T-cell (primary cell): ENCODE data around the gene PICK1. TPM values are rescaled to one million over a fixed set of nuclear protein-coding genes. Genes with fewer than 3 reads are reported as not detected.
"Not testable (repeated sequence)": the region's sequence is repeated elsewhere in the genome, so short reads cannot be mapped to it uniquely, and the experiment has no call there.

Experiments used
- ATAC-seq, 4 experiments: fragments of 200-7000 bp in 3 of 4; fragments of 150-1000 bp in 1 of 4; cut with Tn5 transposase; replicated peaks in 1 of 4; 1 replicate in 3 of 4; 2 replicates in 1 of 4; pipeline ENCODE4 v1.10.0; 2021; ENCODE audit warnings: moderate library complexity in 3 of 4, mild to moderate bottlenecking in 2 of 4, moderate number of reproducible peaks in 1 of 4
- CTCF ChIA-PET, 2 donors: fragments of 300-600 bp; sonication (Branson Sonifier 250); formaldehyde crosslinking; loops; one replicate each; lab custom pipeline; 2022; ENCODE audit warnings: antibody characterized with exemption in 2 of 2; lab: Charles Lee
- POLR2A ChIA-PET, 2 donors: fragments of 300-600 bp; sonication (Branson Sonifier 250); formaldehyde crosslinking; loops; one replicate each; lab custom pipeline; 2022; ENCODE audit warnings: antibody characterized with exemption in 2 of 2; lab: Charles Lee
- DNase-seq, 35 experiments: peaks; one replicate each; pipeline versions ENCODE4 v3.0.0 to v3.0.0-alpha.2; 2013 to 2023
- H3K27ac ChIP-seq: one replicate; pipeline ENCODE4 v1.5.1; 2013; ENCODE audit warnings: low read length
- H3K27me3 ChIP-seq, 2 experiments: replicated peaks in 1 of 2; 1 replicate in 1 of 2; 2 replicates in 1 of 2; pipeline versions ENCODE4 v1.6.1 to v1.7.0; 2013; ENCODE audit warnings: low read length in 1 of 2, mixed read lengths in 1 of 2; ENCODE audit not compliant: control insufficient read depth in 2 of 2, insufficient read depth in 2 of 2; ENCODE audit errors: extremely low read depth in 1 of 2
- H3K36me3 ChIP-seq, 2 donors: 1 replicate in 1 of 2; 2 replicates in 1 of 2; pipeline versions ENCODE4 v1.6.1 to v1.7.0; 2013; ENCODE audit warnings: low read length in 1 of 2; ENCODE audit not compliant: control insufficient read depth in 2 of 2, insufficient read depth in 1 of 2; ENCODE audit errors: extremely low read depth in 1 of 2
- H3K4me1 ChIP-seq, 2 experiments: 1 replicate in 1 of 2; 2 replicates in 1 of 2; pipeline versions ENCODE4 v1.6.1 to v1.7.0; 2013; ENCODE audit warnings: low read length in 2 of 2, mixed read lengths in 1 of 2; ENCODE audit not compliant: insufficient read depth in 2 of 2, control insufficient read depth in 1 of 2; ENCODE audit errors: extremely low read depth in 1 of 2
- H3K4me3 ChIP-seq, 2 donors: 1 replicate in 1 of 2; 2 replicates in 1 of 2; pipeline versions ENCODE4 v1.5.1 to v1.7.0; 2013; ENCODE audit warnings: mild to moderate bottlenecking in 2 of 2, low read length in 1 of 2, moderate library complexity in 1 of 2; ENCODE audit not compliant: control insufficient read depth in 1 of 2; ENCODE audit errors: extremely low read depth in 1 of 2
- H3K9me3 ChIP-seq: 2 replicates; pipeline ENCODE4 v1.7.0; 2013
- H3K27ac Mint-ChIP-seq, 2 donors: one replicate each; pipeline ENCODE4 v1.8.0; 2020 to 2021; ENCODE audit warnings: mild to moderate bottlenecking in 2 of 2, mixed read lengths in 2 of 2
- H3K27me3 Mint-ChIP-seq, 2 donors: one replicate each; pipeline ENCODE4 v1.8.0; 2021 to 2022; ENCODE audit warnings: mixed read lengths in 2 of 2
- H3K36me3 Mint-ChIP-seq: one replicate; pipeline ENCODE4 v1.8.0; 2021; ENCODE audit warnings: mixed read lengths
- H3K4me1 Mint-ChIP-seq, 3 donors: one replicate each; pipeline ENCODE4 v1.8.0; 2020 to 2022; ENCODE audit warnings: mixed read lengths in 3 of 3, mild to moderate bottlenecking in 1 of 3
- H3K4me3 Mint-ChIP-seq, 3 donors: one replicate each; pipeline ENCODE4 v1.8.0; 2020 to 2022; ENCODE audit warnings: mild to moderate bottlenecking in 3 of 3, mixed read lengths in 3 of 3, moderate library complexity in 3 of 3
- H3K9me3 Mint-ChIP-seq, 3 donors: one replicate each; pipeline ENCODE4 v1.8.0; 2020 to 2022; ENCODE audit warnings: mixed read lengths in 3 of 3
- WGBS: methylation state at CpG from one replicate; pipeline ENCODE4 v1.1.5; 2013; ENCODE audit warnings: missing lambda C conversion rate; ENCODE audit not compliant: insufficient coverage; 5-methylcytosine and 5-hydroxymethylcytosine counted together
- total RNA-seq, 35 experiments: library from RNA in 6 of 35; stranded (reverse) in 6 of 35; fragments of 120-200 nt in 1 of 35; gene quantifications; one replicate each; pipeline versions ENCODE4 v1.2.1 to v1.2.4 and lab custom pipeline; 2013 to 2026

The PICK1 gene
- total RNA-seq, 5 donors from 2014 or later (not counting 1 experiment from before 2014, with no cell fraction given) = 26.4 to 32.0 (median 27.7) TPM

DNA sequence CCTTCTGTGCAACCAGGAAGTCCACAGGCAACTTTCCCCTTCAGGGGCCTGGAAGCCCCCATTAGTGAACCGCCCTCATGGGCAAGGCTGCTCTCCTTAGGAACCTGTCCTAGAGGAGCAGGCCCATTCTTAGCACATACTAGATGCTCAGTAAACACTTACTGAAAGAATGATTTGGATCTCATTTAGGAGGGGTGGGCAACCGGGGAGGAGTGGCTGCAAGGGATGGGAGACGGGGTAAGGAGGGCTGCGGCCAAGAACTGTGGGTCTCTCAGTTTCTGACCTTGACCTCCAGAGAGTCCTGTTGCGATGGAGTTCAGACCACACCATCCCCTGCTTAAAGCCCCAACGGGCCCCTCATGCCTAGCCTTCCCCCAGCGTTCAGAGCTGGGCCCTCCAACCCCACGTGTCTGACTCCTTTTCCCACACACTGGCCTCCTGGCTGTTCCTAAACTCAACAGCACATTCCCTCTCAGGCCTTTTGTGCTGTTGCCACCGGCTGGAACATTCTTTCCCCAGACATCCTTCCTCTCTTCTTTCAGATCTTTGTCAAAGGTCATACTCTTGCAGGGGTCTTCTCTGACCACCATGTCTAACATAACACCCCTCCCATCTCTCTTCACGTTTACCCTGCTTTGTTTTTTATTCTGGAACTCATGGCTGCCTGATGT lies 20.7 kb upstream of the PICK1 start:
- H3K4me3 Mint-ChIP-seq = no peak overlapping the region
- H3K4me1 ChIP-seq = no peaks in the 10 kb centered on the region
- H3K36me3 ChIP-seq = no peaks in the 10 kb centered on the region
- no peaks in the 10 kb centered on the region for H3K4me1 Mint-ChIP-seq
- DNase-seq (no peak), ATAC-seq (no peak)
- WGBS = 87% methylated on average over 9 of the region's 10 CpGs
- ChIA-PET POLR2A (no interaction called here), CTCF (no interaction called here)
- no peak overlapping the region for H3K4me3 ChIP-seq
- no peaks in the 10 kb centered on the region for H3K27me3 Mint-ChIP-seq
- H3K9me3 ChIP-seq = no peaks in the 10 kb centered on the region
- no peak overlapping the region for H3K27ac ChIP-seq
- no peaks in the 10 kb centered on the region for H3K36me3 Mint-ChIP-seq
- H3K27me3 ChIP-seq = peaks cover 0 to 4% of the 10 kb centered on the region in 2 experiments
- no peaks in the 10 kb centered on the region for H3K9me3 Mint-ChIP-seq
- no peak overlapping the region for H3K27ac Mint-ChIP-seq

DNA sequence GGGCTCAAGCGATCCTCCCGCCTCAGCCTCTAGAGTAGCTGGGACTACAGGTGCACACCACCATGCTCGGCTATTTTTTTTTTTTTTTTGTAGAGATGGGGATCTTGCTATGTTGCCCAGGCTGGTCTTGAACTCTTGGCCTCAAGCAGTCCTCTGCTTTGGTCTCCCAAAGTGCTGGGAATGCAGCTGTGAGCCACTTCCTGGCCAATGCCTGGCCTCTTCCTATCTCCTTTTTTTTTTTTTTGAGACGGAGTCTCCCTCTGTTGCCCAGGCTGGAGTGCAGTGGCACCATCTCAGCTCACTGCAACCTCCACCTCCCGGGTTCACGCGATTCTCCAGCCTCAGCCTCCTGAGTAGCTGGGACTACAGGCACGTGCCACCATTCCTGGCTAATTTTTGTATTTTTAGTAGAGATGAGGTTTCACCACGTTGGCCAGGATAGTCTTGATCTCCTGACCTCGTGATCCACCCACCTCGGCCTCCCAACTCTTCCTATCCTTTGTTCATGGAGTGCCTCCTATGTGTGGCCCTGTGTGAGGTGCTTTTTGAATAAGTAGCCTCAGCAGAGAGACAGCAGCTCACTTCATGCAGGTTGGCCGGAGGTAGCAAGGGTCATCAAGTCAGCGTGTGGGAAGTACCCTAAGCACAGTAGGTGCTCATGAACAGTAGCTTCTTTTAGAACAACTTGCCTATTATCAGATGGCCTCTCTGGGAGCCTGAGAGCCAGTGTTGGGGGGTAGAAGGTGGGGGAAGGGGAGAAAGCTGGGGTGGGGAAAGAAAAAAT lies 19.6 kb upstream of the PICK1 start:
- 100% methylated on average over 1 of the region's 13 CpGs for WGBS

DNA sequence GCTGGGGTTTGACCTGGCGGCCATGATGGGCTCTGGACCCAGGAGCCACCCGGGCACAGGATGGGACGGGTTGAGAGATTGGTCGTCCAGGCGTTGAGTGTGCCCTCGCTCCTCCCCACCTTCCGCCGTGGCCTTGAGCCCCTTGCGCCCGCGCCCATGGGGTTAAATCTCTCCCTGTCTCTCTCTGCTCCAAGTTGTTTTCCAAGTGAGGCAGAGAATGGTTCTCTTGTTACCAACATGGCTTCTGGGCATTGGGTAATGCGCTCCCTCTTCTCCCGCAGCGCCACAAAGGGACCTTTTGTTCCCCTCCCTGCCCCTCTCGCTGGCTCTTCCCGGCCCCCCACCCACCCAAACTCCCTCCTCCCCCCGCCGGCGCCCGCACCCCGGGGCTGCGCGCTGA lies 18.8 kb upstream of the PICK1 start:
- H3K4me3 Mint-ChIP-seq = no peak overlapping the region
- ATAC-seq (no peak), DNase-seq (no peak)
- H3K27me3 Mint-ChIP-seq = peaks cover 0 to 4% of the 10 kb centered on the region in 2 donors
- ChIA-PET CTCF (no interaction called here), POLR2A (no interaction called here)
- 93% methylated on average over 10 of the region's 23 CpGs for WGBS
- H3K27ac Mint-ChIP-seq = no peak overlapping the region
- Histone ChIP-seq H3K27me3 (peaks cover 0 to 4% of the 10 kb centered on the region in 2 experiments), H3K27ac (no peak overlapping the region), H3K9me3 (no peaks in the 10 kb centered on the region), H3K4me3 (no peak overlapping the region), H3K36me3 (no peaks in the 10 kb centered on the region), H3K4me1 (no peaks in the 10 kb centered on the region)
- no peaks in the 10 kb centered on the region for H3K9me3 Mint-ChIP-seq
- H3K36me3 Mint-ChIP-seq = no peaks in the 10 kb centered on the region
- no peaks in the 10 kb centered on the region for H3K4me1 Mint-ChIP-seq

More for the DNA sequence above, 19.6 kb upstream of the PICK1 start:
- H3K4me1 Mint-ChIP-seq, H3K4me3 ChIP-seq, H3K9me3 Mint-ChIP-seq, H3K27ac Mint-ChIP-seq, POLR2A ChIA-PET, H3K27ac ChIP-seq, H3K4me3 Mint-ChIP-seq, CTCF ChIA-PET, H3K36me3 ChIP-seq, H3K4me1 ChIP-seq, H3K9me3 ChIP-seq, H3K36me3 Mint-ChIP-seq, H3K27me3 Mint-ChIP-seq, H3K27me3 ChIP-seq, DNase-seq, ATAC-seq: not testable (repeated sequence)

DNA sequence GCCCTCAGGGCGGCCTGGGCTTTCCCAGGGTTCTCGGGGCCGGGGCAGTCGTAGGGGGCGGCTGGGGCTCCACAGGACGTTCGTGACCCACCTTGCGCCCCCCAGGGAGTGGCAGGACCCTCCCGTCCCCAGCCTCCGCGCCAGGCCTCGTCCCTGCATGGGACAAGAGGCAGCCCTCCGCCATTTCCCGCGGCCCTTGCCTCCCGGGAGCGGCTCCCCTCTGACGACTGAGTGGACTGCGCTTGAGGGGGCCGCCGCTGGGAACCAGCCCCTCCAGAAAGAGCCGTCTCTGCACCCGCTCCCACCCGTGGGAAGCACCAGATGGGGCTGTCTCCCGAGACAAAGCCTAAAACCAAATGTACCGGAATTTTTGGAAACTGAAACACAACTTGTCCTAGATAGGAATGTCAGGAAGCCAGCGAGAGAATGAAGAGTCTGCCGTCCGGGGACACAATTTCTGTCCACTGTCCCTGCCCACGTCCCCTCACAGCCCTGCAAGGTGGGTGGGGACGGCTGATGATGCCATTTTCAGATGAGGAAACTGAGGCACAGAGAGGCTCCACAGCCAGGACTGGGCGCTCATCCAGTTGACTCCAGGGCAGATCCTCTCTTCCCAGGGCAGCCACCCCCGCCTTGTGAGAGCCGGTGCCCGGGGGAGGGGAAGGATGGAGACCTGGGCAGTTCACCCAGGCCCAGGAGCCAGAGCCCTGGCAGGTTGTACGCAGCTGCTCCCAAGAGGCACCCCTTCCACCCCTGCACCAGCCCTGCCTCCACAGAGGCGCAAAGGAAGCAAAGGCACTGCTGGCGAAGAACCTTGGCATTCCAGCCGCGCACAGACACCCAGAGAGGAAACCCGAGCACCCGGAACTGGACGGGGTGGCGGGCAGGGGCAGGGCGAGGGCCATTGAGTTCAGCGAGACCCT lies 18.1 kb upstream of the PICK1 start:
- no peak for DNase-seq
- no peak overlapping the region for H3K27ac ChIP-seq
- H3K9me3 Mint-ChIP-seq = no peaks in the 10 kb centered on the region
- peaks cover 0 to 2% of the 10 kb centered on the region in 2 experiments for H3K27me3 ChIP-seq
- ChIA-PET CTCF (no interaction called here), POLR2A (no interaction called here)
- H3K27me3 Mint-ChIP-seq = peaks cover 0 to 4% of the 10 kb centered on the region in 2 donors
- no peaks in the 10 kb centered on the region for H3K9me3 ChIP-seq
- no peak overlapping the region for H3K27ac Mint-ChIP-seq
- 96% methylated on average over 30 of the region's 46 CpGs for WGBS
- H3K36me3 ChIP-seq = no peaks in the 10 kb centered on the region
- no peaks in the 10 kb centered on the region for H3K4me1 Mint-ChIP-seq
- H3K4me3 Mint-ChIP-seq = no peak overlapping the region
- no peak for ATAC-seq
- no peaks in the 10 kb centered on the region for H3K36me3 Mint-ChIP-seq
- no peaks in the 10 kb centered on the region for H3K4me1 ChIP-seq
- no peak overlapping the region for H3K4me3 ChIP-seq

DNA sequence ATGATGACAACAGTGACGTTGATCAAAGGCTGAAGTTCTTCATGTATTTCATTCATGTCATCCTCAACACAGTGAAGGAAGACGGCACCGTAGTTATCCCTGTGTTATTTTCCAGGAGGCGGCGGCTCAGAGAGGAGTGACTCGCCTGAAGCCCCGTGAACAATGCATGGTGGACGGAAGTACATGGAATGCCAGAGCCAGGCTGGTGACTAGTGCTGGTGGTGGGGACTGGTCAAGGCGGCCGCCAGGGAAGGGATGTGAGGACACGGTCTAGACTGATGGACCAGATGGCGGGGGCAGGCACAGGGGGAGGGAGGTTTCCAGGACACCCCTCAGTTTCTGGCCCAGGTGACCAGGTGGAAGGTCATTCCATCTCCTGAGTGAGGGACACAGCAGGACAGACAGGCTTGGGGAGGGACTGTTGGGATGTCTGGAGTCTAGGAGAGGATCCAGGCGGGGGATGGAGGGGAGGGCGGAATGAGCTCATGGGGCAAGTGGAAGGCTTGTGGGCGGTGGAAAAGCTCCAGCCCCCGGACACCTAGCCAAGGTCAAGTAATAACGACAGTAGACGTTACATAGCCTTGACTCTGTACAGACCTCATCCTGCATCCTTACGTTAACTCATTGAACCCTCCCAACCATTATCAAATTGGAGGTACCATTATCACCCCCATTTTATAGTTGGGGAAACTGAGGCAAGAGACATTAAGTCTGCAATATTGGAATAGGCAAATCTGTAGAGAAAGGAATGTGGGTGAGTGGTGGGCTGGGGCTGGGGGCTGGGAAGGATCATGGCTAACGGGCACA lies 16.0 kb upstream of the PICK1 start:
- Mint-ChIP-seq H3K4me3 (no peak overlapping the region), H3K27ac (no peak overlapping the region), H3K4me1 (no peaks in the 10 kb centered on the region), H3K9me3 (no peaks in the 10 kb centered on the region), H3K36me3 (no peaks in the 10 kb centered on the region), H3K27me3 (peaks cover 0 to 4% of the 10 kb centered on the region in 2 donors)
- Histone ChIP-seq H3K4me3 (no peak overlapping the region), H3K4me1 (no peaks in the 10 kb centered on the region), H3K9me3 (no peaks in the 10 kb centered on the region), H3K27me3 (peaks cover 0 to 8% of the 10 kb centered on the region in 2 experiments), H3K36me3 (no peaks in the 10 kb centered on the region), H3K27ac (no peak overlapping the region)
- no peak for ATAC-seq
- ChIA-PET POLR2A (no interaction called here), CTCF (interaction anchor here in 1 of 2 donors (0.6 kb wide), 1 partner anchor 381 kb away, joined by 4 read pairs; no protein-coding TSS in a partner anchor)
- 95% methylated on average over 13 of the region's 20 CpGs for WGBS
- DNase-seq = no peak
